Activated B cell treated with CpG ODN at 0.5 μM for 24 hours (primary cell): Measurements from ENCODE around the gene IQGAP3. TPM values are rescaled to one million over a fixed set of nuclear protein-coding genes. Genes with fewer than 3 reads are reported as not detected.

ENCODE experiments used
- ATAC-seq: fragments of 200-7000 bp; cut with Tn5 transposase; one replicate; pipeline ENCODE4 v1.10.0; 2021; ENCODE audit warnings: low read depth, mild to moderate bottlenecking, moderate library complexity
- CTCF ChIA-PET: fragments of 350-600 bp; sonication (Branson Sonifier 250); formaldehyde crosslinking; loops from one replicate; lab custom pipeline; 2021; ENCODE audit warnings: antibody characterized with exemption; lab: Charles Lee
- POLR2A ChIA-PET: fragments of 350-600 bp; sonication (Branson Sonifier 250); formaldehyde crosslinking; loops from one replicate; lab custom pipeline; 2021; ENCODE audit warnings: antibody characterized with exemption; lab: Charles Lee
- DNase-seq: peaks from one replicate; pipeline ENCODE4 v3.0.0; 2022
- H3K27ac Mint-ChIP-seq: one replicate; pipeline ENCODE4 v1.8.0; 2020; ENCODE audit warnings: mixed read lengths
- H3K27me3 Mint-ChIP-seq: one replicate; pipeline ENCODE4 v1.8.0; 2021; ENCODE audit warnings: mixed read lengths
- H3K36me3 Mint-ChIP-seq: one replicate; pipeline ENCODE4 v1.8.0; 2021; ENCODE audit warnings: low read depth, mixed read lengths
- H3K4me1 Mint-ChIP-seq: one replicate; pipeline ENCODE4 v1.8.0; 2021; ENCODE audit warnings: mixed read lengths
- H3K4me3 Mint-ChIP-seq: one replicate; pipeline ENCODE4 v1.8.0; 2020; ENCODE audit warnings: mild to moderate bottlenecking, mixed read lengths
- H3K9me3 Mint-ChIP-seq: one replicate; pipeline ENCODE4 v1.8.0; 2020; ENCODE audit warnings: mixed read lengths
- CTCF ChIP-seq: fragments of 200-600 bp; IDR thresholded peaks from one replicate; pipeline ENCODE4 v1.8.0; 2022; ENCODE audit warnings: antibody characterized with exemption, mild to moderate bottlenecking
- intact Hi-C: fragments of 100-400 bp; cut with micrococcal nuclease; formaldehyde crosslinking; loops from one replicate; pipeline ENCODE4 v1.15.1; 2024
- total RNA-seq: library from RNA; stranded (reverse); gene quantifications from 2 replicates; pipeline ENCODE4 v1.2.3, GENCODE V29; 2022

The IQGAP3 gene
- total RNA-seq, 1 donor from 2014 or later = 0.29 TPM

GRCh38 chr1:156594190-156594589 is 21.8 kb upstream of the IQGAP3 start:
- peaks cover 25% of the 10 kb centered on the region for H3K4me1 Mint-ChIP-seq
- ATAC-seq (no peak), DNase-seq (no peak)
- no peak overlapping the region for H3K4me3 Mint-ChIP-seq
- TF ChIP-seq CTCF = no peak
- peaks cover 54% of the 10 kb centered on the region for H3K36me3 Mint-ChIP-seq
- H3K27me3 Mint-ChIP-seq = no peaks in the 10 kb centered on the region
- ChIA-PET POLR2A (interaction anchor here (1.1 to 2.7 kb wide), 6 partner anchors 11 to 137 kb away, joined by 3 to 10 read pairs (median 6); no protein-coding TSS in a partner anchor), CTCF (interaction anchor here (0.8 to 4.0 kb wide), 5 partner anchors 13 to 208 kb away, joined by 4 to 18 read pairs (median 7); no protein-coding TSS in a partner anchor)
- H3K9me3 Mint-ChIP-seq = no peaks in the 10 kb centered on the region
- no peak overlapping the region for H3K27ac Mint-ChIP-seq
- intact Hi-C loops = no loop called here

GRCh38 chr1:156593661-156593989 is 21.3 kb upstream of the IQGAP3 start:
- peaks cover 49% of the 10 kb centered on the region for H3K36me3 Mint-ChIP-seq
- peak overlapping the region; percentile 75 for H3K27ac Mint-ChIP-seq
- no peaks in the 10 kb centered on the region for H3K9me3 Mint-ChIP-seq
- ATAC-seq = no peak
- no peak for DNase-seq
- POLR2A ChIA-PET = interaction anchor here (1.1 to 2.7 kb wide), 4 partner anchors 11 to 136 kb away, joined by 4 to 10 read pairs (median 6); no protein-coding TSS in a partner anchor
- H3K27me3 Mint-ChIP-seq = no peaks in the 10 kb centered on the region
- intact Hi-C loops = no loop called here
- no peak for TF ChIP-seq CTCF
- H3K4me1 Mint-ChIP-seq = peaks cover 25% of the 10 kb centered on the region
- CTCF ChIA-PET = interaction anchor here (0.8 to 4.0 kb wide), 6 partner anchors 12 to 208 kb away, joined by 4 to 18 read pairs (median 6); partner anchors contain the start of gene MEF2D
- H3K4me3 Mint-ChIP-seq = no peak overlapping the region

GRCh38 chr1:156592910-156593660 is 20.7 kb upstream of the IQGAP3 start:
- H3K36me3 Mint-ChIP-seq = peaks cover 43% of the 10 kb centered on the region

GRCh38 chr1:156592158-156592909 is 20.0 kb upstream of the IQGAP3 start:
- H3K36me3 Mint-ChIP-seq = peaks cover 37% of the 10 kb centered on the region
- no peak for DNase-seq
- no peak for ATAC-seq
- H3K27ac Mint-ChIP-seq = peak overlapping the region; percentile 81
- H3K27me3 Mint-ChIP-seq = no peaks in the 10 kb centered on the region
- intact Hi-C loops = no loop called here
- no peak for TF ChIP-seq CTCF
- H3K4me1 Mint-ChIP-seq = peaks cover 21% of the 10 kb centered on the region
- CTCF ChIA-PET = interaction anchor here (0.6 to 4.0 kb wide), 11 partner anchors 11 to 1511 kb away, joined by 3 to 18 read pairs (median 4); no protein-coding TSS in a partner anchor
- H3K4me3 Mint-ChIP-seq = peak overlapping the region; percentile 90
- no peaks in the 10 kb centered on the region for H3K9me3 Mint-ChIP-seq
- POLR2A ChIA-PET = interaction anchor here (1.0 to 2.7 kb wide), 12 partner anchors 9 to 379 kb away, joined by 3 to 44 read pairs (median 12); partner anchors contain the start of genes GPATCH4, IQGAP3, MEF2D and PMF1

More at GRCh38 chr1:156592910-156593660, 20.7 kb upstream of the IQGAP3 start:
- H3K4me3 Mint-ChIP-seq = peak overlapping the region; percentile 90
- intact Hi-C loops = no loop called here
- ChIA-PET POLR2A (interaction anchor here (1.1 to 2.7 kb wide), 7 partner anchors 10 to 112 kb away, joined by 4 to 32 read pairs (median 10); partner anchors contain the start of gene IQGAP3), CTCF (interaction anchor here (0.6 to 4.0 kb wide), 9 partner anchors 12 to 1512 kb away, joined by 3 to 18 read pairs (median 4); partner anchors contain the start of gene MEF2D)
- DNase-seq (no peak), ATAC-seq (no peak)
- peak overlapping the region; percentile 75 for H3K27ac Mint-ChIP-seq
- no peak for TF ChIP-seq CTCF
- H3K27me3 Mint-ChIP-seq = no peaks in the 10 kb centered on the region
- H3K9me3 Mint-ChIP-seq = no peaks in the 10 kb centered on the region
- peaks cover 21% of the 10 kb centered on the region for H3K4me1 Mint-ChIP-seq
